Sigmoid colon (tissue), 7 donors: ENCODE measurements around the gene PDCD7. TPM values are rescaled to one million over a fixed set of nuclear protein-coding genes. Genes with fewer than 3 reads are reported as not detected.

Source experiments
- DNase-seq: peaks from one replicate; pipeline ENCODE4 v3.0.0-alpha.2; 2019
- H3K27ac ChIP-seq, 4 donors: fragments of 200-600 bp; sonication (generic); one replicate each; pipeline ENCODE4 v1.5.1; 2016 to 2019; ENCODE audit warnings: mild to moderate bottlenecking in 1 of 4
- H3K27me3 ChIP-seq, 3 donors: fragments of 200-600 bp; sonication (generic); one replicate each; pipeline ENCODE4 v1.5.1; 2019; ENCODE audit warnings: mild to moderate bottlenecking in 1 of 3
- H3K36me3 ChIP-seq, 4 donors: fragments of 200-600 bp; sonication (generic); one replicate each; pipeline ENCODE4 v1.5.1; 2016 to 2019
- H3K4me1 ChIP-seq, 4 donors: fragments of 200-600 bp; sonication (generic); one replicate each; pipeline ENCODE4 v1.5.1; 2017 to 2019
- H3K4me3 ChIP-seq, 4 donors: fragments of 200-600 bp; sonication (generic); one replicate each; pipeline ENCODE4 v1.5.1; 2017 to 2019; ENCODE audit warnings: mild to moderate bottlenecking in 2 of 4, moderate library complexity in 1 of 4
- H3K9me3 ChIP-seq, 4 donors: fragments of 200-600 bp in 3 of 4; sonication (generic) in 3 of 4; one replicate each; pipeline versions ENCODE4 v1.5.1 to v1.6.1; 2013 to 2019
- EP300 ChIP-seq, 4 donors: sonication (generic); formaldehyde crosslinking; IDR thresholded peaks; one replicate each; pipeline ENCODE4 v1.6.1; 2017; ENCODE audit warnings: antibody characterized with exemption in 4 of 4
- POLR2A ChIP-seq, 2 donors: fragments of 450-650 bp; IDR thresholded peaks; one replicate each; pipeline ENCODE4 v1.6.1; 2016; ENCODE audit warnings: antibody characterized with exemption in 2 of 2, mild to moderate bottlenecking in 2 of 2, moderate library complexity in 2 of 2
- POLR2AphosphoS5 ChIP-seq, 4 donors: sonication (generic); formaldehyde crosslinking; IDR thresholded peaks; one replicate each; pipeline ENCODE4 v1.6.1; 2017; ENCODE audit warnings: antibody characterized with exemption in 4 of 4
- WGBS, 2 donors: extraction: QIAGEN DNeasy Blood & Tissue Kit; methylation state at CpG; one replicate each; pipeline ENCODE4 v1.1.7; 2013; 5-methylcytosine and 5-hydroxymethylcytosine counted together
- intact Hi-C: fragments of 100-400 bp; cut with DNase I; formaldehyde crosslinking; loops from one replicate; pipeline ENCODE4 v1.15.1; 2023
- polyA plus RNA-seq, 3 donors: library from polyadenylated mRNA; stranded (reverse); fragments of 200-250 nt; gene quantifications; one replicate each; pipeline ENCODE4 v1.2.3, GENCODE V29; 2013
- total RNA-seq, 4 donors: library from RNA; depleted of rRNA; stranded (reverse); fragments of >200 nt; gene quantifications; one replicate each; pipeline ENCODE4 v1.1.0, GENCODE V29; 2016
- TF ChIP-seq, protein P1 (sequence below), 4 experiments: fragments of 450-650 bp in 3 of 4; fragments of 200-600 bp in 1 of 4; IDR thresholded peaks; one replicate each; pipeline ENCODE4 v1.5.1; 2016 to 2019; ENCODE audit warnings: antibody characterized with exemption in 4 of 4, mild to moderate bottlenecking in 3 of 4, moderate library complexity in 2 of 4
- donor health status: healthy with polysubstance abuse.
- donor health status: Bipolar disorder and iron deficiency.
- donor health status: healthy.

Gene PDCD7
- total and polyA plus RNA-seq, 7 donors: 7.8 to 30.1 (median 20.4) TPM

DNA sequence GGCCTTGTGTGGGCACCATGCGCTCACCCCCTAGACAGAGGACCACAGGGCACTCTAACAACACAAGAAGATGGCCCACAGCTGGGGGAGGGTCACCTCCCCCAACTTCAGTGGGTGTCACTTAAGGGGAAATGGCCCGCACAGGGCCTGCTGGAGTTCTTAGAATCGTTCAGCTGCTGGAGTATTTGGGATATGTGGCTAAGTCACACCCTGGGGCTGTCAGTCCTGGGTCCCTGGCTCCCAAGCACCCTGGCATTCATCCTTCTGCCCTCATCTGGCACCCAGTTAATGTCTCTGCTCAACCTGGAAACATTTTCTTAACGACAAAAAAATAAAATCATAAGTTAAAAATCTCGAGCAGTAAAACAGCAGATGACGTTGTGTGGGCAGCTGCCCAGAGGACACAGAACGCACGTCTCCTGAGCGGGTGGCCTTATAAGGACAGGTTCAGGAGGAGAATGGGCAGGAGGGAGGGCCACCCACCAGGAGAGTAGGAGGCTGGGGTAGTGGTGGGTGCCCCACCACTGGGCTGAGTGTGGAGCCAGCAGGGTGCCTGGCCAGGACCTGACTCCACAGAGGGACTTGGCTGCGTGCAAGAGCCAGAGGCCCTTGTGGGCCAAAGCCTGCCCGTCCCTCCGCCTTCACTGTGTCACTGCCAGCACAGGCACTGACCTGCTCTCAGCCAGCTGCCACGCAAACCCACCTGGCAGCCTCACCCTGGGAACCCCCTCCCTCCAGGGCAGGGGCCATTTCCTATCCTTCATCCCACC, 45.5 kb downstream of the PDCD7 start:
- intact Hi-C loops: loop anchor here (5.0 kb wide), 1 partner anchor 96 kb away; no protein-coding TSS in a partner anchor
- WGBS, 2 donors: 30 to 71% methylated on average over 13 of the region's 13 CpGs
- TF ChIP-seq POLR2AphosphoS5 (IDR thresholded peaks at IDR 0.05) (peak; percentile 67 to 79 (median 78)), EP300 (IDR thresholded peaks at IDR 0.05) (peak; percentile 84 to 96 (median 92)), POLR2A (IDR thresholded peaks at IDR 0.05) (peak; percentile 12 to 18)
- TF ChIP-seq, protein P1, sequence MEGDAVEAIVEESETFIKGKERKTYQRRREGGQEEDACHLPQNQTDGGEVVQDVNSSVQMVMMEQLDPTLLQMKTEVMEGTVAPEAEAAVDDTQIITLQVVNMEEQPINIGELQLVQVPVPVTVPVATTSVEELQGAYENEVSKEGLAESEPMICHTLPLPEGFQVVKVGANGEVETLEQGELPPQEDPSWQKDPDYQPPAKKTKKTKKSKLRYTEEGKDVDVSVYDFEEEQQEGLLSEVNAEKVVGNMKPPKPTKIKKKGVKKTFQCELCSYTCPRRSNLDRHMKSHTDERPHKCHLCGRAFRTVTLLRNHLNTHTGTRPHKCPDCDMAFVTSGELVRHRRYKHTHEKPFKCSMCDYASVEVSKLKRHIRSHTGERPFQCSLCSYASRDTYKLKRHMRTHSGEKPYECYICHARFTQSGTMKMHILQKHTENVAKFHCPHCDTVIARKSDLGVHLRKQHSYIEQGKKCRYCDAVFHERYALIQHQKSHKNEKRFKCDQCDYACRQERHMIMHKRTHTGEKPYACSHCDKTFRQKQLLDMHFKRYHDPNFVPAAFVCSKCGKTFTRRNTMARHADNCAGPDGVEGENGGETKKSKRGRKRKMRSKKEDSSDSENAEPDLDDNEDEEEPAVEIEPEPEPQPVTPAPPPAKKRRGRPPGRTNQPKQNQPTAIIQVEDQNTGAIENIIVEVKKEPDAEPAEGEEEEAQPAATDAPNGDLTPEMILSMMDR (IDR thresholded peaks at IDR 0.05): no peak
- DNase-seq: peak; percentile 97
- Histone ChIP-seq H3K9me3 (no peaks in the 10 kb centered on the region), H3K4me1 (peaks cover 0 to 87% (median 77%) of the 10 kb centered on the region in 4 donors), H3K27ac (peak overlapping the region; percentile 93 to 95 (median 94)), H3K36me3 (no peaks in the 10 kb centered on the region), H3K27me3 (no peaks in the 10 kb centered on the region), H3K4me3 (no peak overlapping the region)

DNA sequence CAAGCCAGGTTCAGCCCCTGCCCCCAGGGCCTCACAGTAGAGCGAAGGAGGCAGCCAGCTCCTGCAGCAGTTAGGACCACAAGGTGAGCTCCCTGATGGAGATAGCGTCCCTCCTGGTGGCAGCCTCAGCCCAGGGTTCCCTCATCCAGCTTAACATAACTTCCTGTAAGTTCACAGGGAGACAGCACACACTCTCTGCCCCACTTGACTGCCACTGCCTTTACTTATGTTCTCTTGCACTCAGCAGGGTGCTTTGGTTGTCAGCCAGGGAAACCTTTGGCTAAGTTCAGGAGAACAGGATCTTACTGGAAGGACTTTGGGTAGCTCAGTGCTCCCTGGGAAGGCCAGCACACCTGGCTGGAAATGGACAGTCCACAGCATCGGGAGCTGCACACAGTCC, 46.2 kb downstream of the PDCD7 start:
- 87 to 88% methylated on average over 3 of the region's 3 CpGs for WGBS, 2 donors
- intact Hi-C loops: loop anchor here (5.0 kb wide), 1 partner anchor 95 kb away; no protein-coding TSS in a partner anchor
- H3K4me1 ChIP-seq: peaks cover 0 to 87% (median 77%) of the 10 kb centered on the region in 4 donors

DNA sequence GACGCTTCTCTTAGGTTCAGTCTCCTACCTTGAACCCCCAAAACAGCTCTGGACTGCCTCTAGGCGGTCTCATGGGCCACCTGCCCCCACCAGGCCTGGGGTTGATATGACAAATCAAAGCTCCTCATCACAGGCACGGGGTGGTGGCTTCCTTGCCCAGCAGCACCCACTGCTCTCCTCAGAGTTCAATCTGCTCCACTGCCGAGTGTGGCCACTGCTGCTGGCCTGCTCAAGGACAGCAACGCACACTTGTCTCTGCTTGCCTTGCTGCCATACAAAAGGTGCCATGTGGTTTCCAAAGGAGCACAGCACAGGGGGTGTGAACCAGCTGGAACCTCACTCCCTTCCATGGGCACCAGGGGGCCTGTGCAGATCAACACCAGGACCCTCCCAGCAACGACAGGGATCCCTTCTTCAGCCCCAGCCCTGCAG, 46.9 kb downstream of the PDCD7 start:
- WGBS, 2 donors: 75 to 79% methylated on average over 6 of the region's 6 CpGs
- no peak overlapping the region for H3K4me3 ChIP-seq
- H3K27ac ChIP-seq: peak overlapping the region; percentile 93 to 95 (median 94)
- intact Hi-C loops: loop anchor here (5.0 kb wide), 1 partner anchor 94 kb away; no protein-coding TSS in a partner anchor
- H3K9me3 ChIP-seq: no peaks in the 10 kb centered on the region
- peak; percentile 68 for DNase-seq
- peaks cover 0 to 87% (median 77%) of the 10 kb centered on the region in 4 donors for H3K4me1 ChIP-seq
- no peaks in the 10 kb centered on the region for H3K36me3 ChIP-seq
- H3K27me3 ChIP-seq: no peaks in the 10 kb centered on the region
- TF ChIP-seq, protein P1 (IDR thresholded peaks at IDR 0.05): peak in 1 of 4 experiments; percentile 8
- TF ChIP-seq POLR2AphosphoS5 (IDR thresholded peaks at IDR 0.05): no peak

More for the DNA sequence above, 46.2 kb downstream of the PDCD7 start:
- Histone ChIP-seq H3K9me3 (no peaks in the 10 kb centered on the region), H3K27ac (peak overlapping the region; percentile 93 to 95 (median 94)), H3K27me3 (no peaks in the 10 kb centered on the region), H3K4me3 (no peak overlapping the region), H3K36me3 (no peaks in the 10 kb centered on the region)
- peak; percentile 79 for DNase-seq
- TF ChIP-seq POLR2A (IDR thresholded peaks at IDR 0.05) (no peak), EP300 (IDR thresholded peaks at IDR 0.05) (no peak), POLR2AphosphoS5 (IDR thresholded peaks at IDR 0.05) (no peak)
- TF ChIP-seq, protein P1 (IDR thresholded peaks at IDR 0.05): no peak

DNA sequence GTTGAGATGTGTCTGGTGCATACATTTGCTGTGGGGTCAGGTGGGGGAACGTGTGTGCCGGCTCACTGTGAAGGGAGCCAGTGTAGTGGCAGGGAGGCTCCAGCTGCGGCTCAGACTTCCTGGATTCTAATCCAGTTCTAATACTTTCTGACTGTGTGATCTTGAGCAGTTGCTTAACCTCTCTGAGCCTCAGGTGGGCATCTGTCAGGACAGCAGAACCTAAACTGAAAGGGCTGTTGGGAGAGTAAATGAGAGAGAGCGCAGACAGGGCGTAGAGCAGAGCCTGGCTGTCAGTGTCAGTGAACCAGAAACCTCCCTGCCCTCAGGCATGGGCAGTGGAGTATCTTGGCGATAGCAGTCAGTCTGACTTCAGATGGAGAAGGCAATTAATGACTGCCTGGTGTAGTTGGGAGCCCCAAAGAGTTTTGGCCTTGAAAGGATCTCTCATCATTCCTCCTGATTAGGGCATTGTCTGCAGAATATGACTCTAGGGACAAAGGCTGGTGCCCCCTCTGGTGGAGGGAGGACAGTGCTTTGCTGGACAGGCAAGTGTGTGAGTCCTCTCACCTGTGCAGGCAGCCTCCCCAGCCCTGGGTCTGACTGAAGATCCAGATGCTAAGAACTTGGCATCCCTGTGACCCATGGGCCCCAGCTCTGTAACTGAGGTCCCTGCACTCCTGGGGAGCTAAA, 47.5 kb downstream of the PDCD7 start:
- Histone ChIP-seq H3K27ac (peak overlapping the region; percentile 93 to 95 (median 94)), H3K4me1 (peaks cover 0 to 91% (median 77%) of the 10 kb centered on the region in 4 donors), H3K4me3 (no peak overlapping the region), H3K9me3 (no peaks in the 10 kb centered on the region), H3K27me3 (no peaks in the 10 kb centered on the region), H3K36me3 (no peaks in the 10 kb centered on the region)
- 82 to 94% methylated on average over 6 of the region's 6 CpGs for WGBS, 2 donors
- peak; percentile 64 for DNase-seq
- no peak for TF ChIP-seq POLR2A (IDR thresholded peaks at IDR 0.05)
- TF ChIP-seq, protein P1 (IDR thresholded peaks at IDR 0.05): peak in 1 of 4 experiments; percentile 17
- intact Hi-C loops: loop anchor here (5.0 kb wide), 1 partner anchor 94 kb away; no protein-coding TSS in a partner anchor
